Effector CD4-positive, alpha-beta T cell (primary cell): ENCODE data around the gene PRKCE.
"Not testable (repeated sequence)": the region's sequence is repeated elsewhere in the genome, so short reads cannot be mapped to it uniquely, and the experiment has no call there.

Experiments
- DNase-seq: peaks from one replicate; pipeline ENCODE4 v3.0.0-alpha.2; 2020

PRKCE gene

DNA sequence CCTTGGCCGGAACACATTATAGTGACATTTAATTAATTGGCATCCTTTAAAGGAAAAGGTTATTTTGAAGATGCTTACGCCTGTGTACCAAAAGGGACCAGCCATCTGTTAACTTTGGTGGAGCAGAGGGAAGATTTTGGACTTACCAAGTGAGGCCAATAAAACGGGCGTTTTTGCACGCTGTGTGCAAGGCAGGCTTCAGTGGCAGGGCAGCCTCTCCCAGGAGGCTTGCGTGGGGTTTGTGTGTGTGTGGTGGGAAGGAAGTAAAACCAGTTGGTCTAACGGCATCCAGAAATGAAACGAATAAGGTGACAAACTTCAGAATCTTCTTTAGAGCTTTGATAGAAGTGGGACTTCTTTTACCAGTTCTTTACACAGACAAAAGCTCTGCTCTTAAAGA is 191.7 kb downstream of the PRKCE start:
- no peak for DNase-seq

DNA sequence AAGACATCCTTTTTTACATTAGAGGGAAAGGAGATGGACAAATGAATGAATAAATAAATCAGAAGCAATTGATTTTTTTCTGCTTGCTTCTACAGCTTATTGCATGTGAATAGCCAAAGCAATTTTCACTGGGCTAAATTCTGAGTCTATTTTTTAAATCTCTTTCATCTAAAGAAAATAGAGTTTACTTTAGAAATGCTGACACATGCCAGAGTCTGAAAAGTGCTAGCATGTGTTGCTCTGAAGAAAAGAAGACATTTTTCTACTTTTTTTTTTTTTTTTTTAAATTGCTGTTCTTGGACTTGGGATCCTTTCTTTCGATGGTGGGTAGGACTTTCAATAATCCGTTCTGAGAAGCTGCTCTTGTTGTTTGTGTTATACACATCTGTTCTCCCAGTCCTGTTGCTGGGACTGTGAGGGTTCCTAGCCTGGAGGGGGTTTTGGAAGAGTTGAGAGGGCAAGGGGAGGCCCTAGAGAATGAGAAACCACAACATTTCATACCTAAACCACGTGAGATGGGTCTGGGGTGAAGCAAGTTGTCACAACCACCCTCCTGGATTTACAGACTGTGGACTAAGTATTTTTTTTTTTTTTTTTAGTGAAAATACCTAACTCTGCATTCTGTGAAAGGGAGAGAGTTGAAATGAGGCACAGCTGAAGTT is 193.5 kb downstream of the PRKCE start:
- no peak for DNase-seq

DNA sequence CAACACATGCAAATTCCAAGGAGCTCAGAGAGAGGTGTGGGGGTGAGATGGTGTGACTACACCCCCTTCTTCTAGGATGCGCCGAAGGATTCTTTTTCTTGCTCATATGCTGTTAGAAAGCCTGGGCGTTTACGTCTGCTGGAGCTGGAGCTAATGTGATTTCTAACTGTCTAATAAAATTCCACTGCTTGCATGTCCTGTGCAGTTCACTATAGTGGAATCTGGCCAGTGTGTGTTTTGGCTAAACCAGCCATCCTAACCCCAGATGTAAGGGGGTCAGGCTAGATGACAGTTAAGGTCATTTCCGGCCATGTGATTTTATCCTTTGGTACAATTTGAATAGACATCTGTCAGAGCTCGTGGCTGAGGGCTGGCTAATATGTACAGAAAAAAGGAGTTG is 194.1 kb downstream of the PRKCE start:
- no peak for DNase-seq

DNA sequence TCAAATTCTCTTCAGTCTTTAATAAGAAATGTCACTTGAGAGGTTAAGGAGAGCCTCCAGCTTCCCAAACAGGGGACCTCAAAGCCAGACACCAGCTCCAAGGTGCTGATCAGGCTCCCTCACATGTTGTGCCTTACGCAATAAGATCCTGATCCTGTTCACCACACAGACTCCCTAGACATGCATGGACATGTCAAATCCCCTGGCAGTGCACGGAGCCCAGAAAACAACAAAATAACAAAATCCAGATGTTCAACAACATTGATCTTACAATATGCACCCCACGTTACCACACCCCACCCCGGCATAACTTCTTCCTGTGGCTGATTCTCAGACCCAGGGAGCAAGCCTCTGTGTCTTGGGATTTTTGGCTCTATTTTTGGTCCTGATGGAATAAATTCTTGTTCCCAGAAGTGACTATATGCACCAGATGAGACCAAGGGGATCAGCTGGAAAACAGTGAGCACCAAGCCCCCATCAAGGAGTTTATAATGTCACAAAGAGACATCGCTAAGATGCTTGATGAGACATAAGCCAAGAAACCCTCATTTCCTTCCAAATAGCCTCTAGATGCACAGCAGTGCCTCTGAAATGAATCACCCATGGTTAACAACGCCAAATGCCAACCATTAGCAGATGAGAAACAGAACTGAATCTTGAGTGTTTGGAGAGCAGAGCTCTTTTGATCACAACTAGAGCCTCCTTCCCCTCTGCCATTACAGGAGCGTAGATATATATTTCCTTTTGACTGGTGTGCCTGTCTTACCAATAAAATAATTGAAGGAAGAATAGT is 198.2 kb downstream of the PRKCE start:
- DNase-seq: no peak

DNA sequence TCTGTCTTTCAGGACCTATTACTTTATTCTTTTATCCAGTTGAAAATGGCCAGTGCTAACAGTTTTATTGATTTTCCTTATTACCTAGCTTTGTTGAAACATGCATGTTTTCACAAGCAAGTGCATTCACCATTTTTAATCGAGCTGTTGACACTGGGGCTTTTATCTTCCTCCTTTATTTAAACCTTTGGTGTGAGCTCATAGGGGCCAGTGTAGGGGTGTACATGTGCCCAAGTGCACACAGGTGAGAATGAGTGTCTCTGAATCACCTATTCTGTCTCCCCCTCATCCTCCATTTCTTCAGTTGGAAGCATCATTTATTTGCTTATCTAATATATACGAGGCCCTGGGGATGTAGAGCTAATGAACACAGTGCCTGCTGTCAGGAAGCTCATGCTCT is 199.1 kb downstream of the PRKCE start:
- no peak for DNase-seq

DNA sequence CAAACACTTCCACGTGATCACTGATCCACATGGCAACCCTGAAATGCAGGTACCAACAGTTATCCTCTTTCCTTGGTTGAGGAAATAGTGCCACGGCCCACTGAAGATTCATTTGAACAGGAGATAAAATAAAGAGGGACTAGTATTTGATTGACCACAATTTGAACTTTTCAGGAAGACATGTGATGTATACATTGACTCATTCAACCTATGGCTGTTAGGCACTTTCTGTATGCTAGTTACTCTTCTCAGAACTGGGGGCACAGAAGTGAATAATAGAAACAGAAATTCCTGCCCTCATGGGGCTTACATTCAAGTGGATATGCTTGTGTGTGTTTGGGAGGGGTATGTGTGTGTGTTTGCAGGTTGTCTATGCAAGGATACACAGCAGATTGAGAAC is 199.6 kb downstream of the PRKCE start:
- DNase-seq: no peak

DNA sequence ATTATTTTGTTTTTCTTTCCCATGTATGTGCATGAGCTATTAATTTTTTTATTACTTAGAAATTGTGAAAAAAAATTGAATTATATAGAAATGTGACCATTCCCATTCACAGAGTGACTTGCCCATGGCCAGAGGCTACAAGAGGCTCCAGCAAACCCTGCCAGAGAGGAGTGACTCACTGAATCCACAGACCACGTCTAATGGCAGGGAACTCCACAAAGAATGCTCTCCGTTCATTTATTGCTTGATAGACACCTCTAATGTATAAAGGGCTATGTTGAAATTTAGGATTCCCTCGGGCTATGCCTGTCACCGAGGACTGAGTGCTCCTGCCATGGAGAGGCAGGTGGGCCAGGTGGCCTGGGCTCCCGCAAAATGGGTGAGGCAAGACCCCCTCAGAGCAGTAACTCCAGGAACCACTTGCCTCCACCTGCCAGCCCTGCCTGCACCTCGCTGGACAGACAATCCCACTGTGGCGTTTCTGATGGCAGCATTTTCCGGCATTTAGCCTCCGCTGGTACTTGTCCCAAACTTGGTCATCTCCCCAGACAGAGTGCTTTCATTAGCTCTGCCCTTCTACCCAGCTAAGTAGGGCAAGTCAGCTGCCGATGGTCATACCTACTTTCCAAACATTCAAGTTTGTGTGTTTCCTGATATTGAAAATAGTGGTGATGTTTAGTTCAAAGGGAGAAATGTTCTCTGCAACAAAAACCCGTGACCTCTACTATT is 200.3 kb downstream of the PRKCE start:
- DNase-seq: no peak

DNA sequence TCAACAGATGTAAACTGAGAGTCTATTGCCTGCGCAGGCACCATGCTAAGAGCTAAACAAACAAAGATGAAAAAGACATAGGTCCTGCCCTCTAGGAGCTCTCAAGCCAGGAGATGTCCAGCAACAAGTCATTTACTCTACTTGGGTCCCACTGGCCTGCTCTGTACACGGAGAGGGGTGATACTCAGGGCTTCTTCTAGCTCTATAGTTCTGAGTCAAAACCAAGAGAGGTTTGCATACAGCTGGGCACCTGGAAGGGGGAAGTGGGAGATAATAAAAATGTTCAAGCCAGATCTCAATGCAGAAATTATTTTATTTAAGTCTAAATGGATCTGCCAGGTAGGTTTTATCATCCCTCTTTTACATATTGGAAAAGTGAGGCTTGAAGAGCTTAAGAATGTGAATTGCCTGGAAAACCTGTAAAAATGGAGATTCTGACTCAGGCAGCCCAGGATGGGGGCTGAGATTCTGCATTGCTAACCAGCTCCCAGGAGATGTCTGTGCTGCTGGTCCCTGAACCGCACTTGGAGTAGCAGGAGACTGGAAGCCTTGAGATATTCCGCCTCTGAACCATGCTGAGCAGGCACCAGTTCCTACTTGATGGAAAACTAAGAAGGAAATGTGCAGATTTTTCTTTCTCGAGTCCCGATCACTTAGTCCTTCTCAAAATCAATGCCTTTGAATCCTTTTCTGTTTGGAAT is 201.1 kb downstream of the PRKCE start:
- no peak for DNase-seq

DNA sequence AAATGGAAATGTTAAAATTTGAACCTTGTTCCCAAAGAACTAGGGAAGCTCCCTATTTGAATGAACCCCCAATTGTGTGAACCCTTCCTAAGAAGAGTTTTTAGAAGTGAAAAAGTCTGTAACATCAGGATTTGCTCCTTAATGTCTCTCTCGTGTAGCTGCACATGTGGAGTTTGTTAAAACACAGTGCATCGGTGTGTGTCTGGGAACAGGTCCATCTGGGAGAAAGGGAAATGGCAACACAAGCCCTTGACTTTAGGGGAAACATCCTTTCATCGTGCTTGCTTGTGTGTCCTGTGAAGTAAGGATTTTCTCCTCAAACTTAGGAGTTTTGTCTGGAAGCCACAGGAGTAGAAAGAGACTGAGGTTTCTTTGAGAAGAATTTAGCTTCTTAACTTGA is 203.9 kb downstream of the PRKCE start:
- no peak for DNase-seq

DNA sequence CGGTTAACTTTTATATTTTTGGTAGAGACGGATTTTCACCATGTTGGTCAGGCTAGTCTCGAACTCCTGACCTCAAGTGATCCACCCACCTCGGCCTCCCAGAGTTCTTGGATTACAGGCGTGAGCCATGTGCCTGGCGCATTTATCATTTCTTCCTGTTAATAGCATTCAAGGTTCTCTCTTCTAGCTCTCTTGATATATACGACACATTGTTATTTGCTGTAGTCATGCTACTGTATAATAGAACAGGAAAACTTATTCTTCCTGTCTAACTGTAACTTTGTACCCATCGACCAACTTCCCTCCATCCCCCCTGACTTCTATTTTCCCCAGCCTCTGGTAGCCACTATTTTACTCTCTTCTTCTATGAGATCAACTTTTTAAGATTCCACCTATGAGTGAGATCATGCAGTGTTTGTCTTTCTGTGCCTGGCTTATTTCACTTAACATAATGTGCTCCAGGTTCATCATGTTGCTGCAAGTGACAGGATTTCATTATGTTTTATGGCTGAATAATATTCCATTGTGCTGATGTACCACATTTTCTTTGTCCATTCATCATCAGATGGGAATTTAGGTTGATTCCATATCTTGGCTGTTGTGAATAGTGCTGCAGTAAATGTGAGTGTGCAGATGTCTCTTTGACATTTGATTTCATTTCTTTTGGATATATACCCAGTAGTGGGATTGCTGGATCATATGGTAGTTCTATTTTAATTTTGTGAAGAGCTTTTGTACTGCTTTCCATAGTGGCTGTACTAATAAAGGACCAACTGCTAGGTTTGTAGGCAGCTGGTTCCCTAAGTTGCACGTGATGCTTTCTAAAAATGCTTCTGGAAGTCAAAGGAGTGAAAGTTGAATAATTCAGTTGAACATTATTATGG is 205.2 kb downstream of the PRKCE start:
- DNase-seq: no peak

DNA sequence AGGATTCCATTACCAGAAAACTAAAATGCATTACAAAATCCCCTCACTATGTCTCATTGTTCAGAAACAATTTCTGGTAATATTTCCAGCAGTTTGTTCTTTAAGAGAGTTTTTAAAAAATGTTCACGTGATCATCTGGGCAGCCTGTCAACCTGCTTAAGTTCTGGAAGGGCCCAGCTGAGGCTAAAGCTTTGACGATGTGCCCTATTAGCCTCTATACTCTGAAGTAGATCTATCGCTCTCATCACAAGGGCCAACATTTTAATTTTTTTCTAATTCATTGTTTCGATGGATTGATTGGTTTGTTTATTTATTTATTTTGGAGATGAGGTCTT is 205.8 kb downstream of the PRKCE start:
- no peak for DNase-seq

DNA sequence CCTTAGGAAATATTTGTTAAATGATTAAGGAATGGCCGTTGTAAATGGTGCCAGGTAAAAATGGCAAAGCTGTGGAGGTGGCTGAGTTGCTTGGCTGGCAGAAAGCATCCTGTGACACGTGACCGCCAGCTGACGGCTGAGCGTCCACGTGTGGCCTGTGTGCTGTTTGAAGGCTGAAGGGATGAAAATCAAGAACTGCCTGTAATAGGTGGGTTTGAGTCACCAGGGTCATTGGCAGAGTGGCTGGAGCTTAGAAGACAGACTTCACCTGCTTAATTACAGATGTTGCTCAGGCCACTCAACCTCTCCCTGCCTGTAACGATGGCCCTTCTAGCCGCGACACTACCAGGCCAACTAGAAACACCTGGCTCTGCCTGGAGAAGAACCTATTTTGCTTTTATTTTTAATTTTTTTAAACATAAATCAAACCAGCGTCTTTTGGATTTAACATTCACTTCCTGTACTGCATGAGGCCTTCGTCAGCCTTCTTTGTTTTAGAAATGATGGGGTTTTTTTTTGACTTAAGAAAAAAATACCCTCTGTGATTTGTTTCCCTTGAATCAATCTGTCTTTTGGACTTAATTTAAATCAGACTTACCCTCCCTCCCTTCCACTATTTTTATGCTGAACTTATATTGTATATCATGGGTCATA is 206.5 kb downstream of the PRKCE start:
- no peak for DNase-seq

DNA sequence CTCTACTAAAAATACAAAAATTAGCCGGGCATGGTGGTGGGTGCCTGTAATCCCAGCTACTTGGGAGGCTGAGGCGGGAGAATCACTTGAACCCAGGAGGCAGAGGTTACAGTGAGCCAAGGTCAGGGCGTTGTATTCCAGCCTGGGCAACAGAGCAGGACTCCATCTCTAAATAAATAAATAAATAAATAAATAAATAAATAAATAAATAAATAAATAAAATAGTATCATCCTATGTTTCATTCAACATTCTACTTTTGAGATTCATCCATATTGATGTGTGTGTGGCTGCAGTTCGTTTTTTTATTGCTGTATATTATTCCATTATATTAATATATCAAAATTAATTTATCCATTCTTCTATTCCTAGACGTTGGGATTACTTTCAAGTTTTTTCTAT is 207.4 kb downstream of the PRKCE start:
- not testable (repeated sequence) for DNase-seq

DNA sequence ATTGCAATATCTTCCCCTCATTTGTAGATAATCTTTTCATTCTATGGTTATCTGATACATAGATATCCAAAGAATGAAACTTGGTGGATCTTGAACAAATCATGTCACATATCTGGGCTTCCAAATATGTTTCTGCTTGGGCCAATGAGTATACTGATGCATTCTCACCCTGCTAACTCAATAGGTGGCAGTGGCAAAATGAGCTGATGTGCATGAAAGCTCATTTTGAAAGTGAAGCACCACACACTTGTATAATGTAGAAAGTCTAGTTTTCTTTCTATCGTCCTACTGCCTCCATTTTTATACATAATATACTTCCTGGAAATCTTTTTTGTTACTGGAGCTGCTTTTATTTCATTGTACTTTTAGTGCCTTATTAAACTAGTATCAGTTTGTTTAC is 208.2 kb downstream of the PRKCE start:
- no peak for DNase-seq

DNA sequence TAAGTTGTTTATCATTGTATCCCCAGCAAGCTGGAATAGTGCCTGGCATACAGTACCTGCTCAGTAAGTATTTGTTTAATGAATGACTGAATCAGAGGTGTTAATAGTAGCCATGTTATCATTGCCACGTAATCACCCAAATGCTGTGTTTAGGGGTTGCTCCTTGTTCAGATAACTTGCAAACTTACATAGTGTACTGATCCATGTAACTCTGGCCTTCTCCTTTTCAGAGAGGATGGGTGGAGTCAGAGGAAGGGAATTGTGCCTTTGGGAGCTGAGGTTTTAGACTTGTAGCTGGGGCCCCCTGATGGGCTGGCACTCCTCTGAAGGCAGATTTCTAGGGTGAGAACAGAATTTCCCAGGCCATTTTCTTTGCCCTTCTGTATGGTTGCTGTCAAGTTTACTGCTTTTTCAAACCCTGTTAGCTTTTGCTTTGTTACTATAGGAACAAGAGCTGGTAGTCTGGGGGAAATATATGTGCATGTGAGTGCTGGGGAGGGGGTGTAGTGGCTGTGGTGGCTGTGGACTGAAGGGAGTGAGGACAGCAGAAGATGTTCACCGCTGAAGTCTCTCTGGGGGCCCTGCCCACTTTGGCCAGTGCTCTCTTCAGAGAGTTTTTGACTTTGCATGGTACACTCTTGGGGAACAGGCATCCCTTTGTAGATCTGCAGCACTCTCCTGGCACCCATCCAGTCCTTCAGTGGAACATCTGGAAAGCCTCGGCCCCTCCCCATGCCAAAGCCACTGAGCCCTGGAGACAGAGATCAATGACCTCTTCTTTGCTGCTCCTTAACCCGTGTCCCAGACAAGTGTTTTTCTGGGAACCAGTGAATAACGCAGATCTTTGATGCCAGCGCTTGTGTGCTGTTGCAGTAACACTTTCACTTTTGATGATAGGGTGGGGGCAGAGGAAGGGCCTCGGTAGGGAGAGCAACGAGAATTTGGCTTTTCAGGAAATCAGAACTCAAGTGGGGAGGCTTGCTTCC is 209.0 kb downstream of the PRKCE start:
- no peak for DNase-seq

DNA sequence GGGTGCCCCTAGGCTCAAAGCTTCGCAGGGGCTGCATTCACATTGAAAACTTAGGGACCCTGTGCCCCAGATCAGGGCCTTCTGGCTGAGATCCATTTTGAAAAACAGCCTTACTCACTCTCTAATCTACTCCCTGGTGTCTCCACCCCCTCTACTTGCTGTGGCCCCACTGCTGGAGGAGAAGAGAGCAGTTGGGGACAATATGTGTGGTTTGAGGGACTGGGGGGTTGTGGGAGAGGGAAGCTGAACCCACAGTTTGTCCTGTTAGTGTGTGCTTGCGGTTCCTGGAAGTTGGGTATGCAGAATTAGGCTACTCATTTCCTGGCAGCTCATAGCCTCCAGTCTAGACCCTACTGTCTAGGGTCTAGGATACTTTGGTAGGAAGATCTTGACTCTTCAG is 211.4 kb downstream of the PRKCE start:
- DNase-seq: no peak

DNA sequence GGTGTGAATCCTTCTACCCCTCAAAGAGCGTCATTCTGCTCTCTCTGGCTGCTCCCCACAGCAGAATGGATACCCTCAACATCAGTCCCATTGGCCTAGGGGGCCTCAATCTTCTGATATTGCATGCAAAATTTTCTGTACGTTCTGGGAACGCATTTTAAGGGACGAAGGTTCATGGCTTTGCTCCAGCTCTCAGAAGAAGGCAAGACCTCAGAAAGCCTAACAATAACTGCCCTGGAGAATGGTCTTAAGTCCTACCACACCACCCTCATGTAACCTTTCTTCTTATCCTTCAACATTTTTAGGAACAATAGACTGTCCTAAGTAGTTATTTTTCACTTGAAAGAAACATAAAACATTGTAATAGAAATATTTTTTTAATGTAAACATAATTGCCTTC is 212.6 kb downstream of the PRKCE start:
- DNase-seq: no peak

DNA sequence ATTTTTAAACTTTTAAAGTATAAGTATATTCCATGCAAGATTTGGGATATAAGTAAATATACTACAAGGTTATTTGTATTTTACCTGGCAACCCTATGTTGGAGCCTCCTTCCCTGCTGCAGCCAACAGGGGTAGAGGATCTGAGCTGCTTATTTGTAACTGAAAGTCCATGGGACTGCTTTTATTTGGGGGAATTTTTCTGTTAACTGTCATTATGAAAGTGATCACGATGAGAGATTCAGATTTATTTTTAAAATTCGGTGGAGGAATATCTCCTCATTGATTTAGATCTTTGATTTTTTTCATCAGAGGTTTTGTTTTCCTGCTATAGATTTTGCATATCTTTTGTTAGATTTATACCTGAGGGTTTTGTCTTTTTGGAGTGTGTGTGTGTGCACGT is 215.9 kb downstream of the PRKCE start:
- no peak for DNase-seq

DNA sequence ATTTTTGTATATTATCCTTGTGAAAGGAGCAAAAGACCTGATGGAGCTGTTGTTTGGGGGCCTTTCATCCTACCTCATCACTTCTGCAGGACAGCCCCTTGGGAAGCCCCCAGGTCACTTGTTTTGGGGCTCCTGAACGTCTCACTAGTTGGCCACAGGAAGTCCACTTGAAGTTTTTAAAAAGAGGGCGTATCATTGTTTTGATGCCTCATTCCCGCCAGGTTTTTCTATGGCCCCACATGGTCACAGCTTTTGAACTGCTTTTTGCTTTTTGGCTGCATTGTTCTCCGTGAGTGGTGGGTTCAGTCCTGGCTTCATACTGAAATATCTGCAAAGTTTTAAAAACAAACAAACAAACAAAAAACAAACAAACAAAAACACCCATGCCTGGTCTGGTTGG is 216.3 kb downstream of the PRKCE start:
- DNase-seq: no peak

DNA sequence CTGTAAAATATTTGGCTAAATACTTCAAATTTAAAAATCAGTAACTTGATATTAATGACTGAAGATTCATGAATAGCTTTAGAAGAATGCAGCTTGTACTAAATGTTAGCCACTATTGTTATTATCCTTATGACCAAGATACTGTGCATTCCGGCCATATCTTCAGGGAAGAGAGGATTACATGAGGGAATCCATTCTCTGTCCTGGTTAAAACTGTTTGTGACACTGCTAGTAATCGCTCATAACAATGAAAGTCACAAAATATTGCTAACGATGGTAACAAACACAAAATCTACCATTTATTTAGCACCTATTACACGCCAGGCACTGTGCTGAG is 217.7 kb downstream of the PRKCE start:
- no peak for DNase-seq

DNA sequence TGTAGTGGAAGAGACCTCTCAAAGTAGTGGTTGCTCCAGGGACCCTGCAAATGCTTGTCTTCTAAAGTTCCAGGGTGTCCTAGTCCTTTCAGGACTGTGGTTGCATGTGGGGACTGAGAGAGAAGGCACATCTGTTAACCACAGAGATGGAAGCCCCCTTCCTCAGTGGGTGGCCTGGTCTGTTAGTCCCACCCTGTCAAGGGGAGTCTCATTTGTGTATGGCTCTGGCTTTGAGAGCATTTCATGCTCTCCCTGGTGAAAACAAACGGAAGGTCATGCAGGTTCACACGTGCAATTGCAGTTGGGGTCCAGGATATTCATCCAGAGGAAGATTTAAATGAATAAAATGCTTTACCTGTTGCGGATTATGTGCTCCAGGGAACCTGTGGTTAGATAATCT is 219.6 kb downstream of the PRKCE start:
- DNase-seq: no peak
